Subcutaneous adipose tissue (tissue), 4 donors: ENCODE measurements around the gene LLGL2. TPM values are rescaled to one million over a fixed set of nuclear protein-coding genes. Genes with fewer than 3 reads are reported as not detected.

Experiments used
- total RNA-seq, 4 donors: library from RNA; depleted of rRNA; stranded (reverse); fragments of >200 nt; gene quantifications; one replicate each; pipeline ENCODE4 v1.1.0, GENCODE V29; 2016
- TF ChIP-seq, protein P1 (sequence below): fragments of 450-650 bp; IDR thresholded peaks from one replicate; pipeline ENCODE4 v1.5.1; 2016; ENCODE audit warnings: low read depth, mild to moderate bottlenecking, control low read depth, antibody characterized with exemption, moderate library complexity

LLGL2 gene
- total RNA-seq, 4 donors from 2014 or later = 2.0 to 7.3 (median 3.5) TPM

GRCh38 chr17:75565066-75565465 lies 39.6 kb downstream of the LLGL2 start:
- TF ChIP-seq, protein P1, sequence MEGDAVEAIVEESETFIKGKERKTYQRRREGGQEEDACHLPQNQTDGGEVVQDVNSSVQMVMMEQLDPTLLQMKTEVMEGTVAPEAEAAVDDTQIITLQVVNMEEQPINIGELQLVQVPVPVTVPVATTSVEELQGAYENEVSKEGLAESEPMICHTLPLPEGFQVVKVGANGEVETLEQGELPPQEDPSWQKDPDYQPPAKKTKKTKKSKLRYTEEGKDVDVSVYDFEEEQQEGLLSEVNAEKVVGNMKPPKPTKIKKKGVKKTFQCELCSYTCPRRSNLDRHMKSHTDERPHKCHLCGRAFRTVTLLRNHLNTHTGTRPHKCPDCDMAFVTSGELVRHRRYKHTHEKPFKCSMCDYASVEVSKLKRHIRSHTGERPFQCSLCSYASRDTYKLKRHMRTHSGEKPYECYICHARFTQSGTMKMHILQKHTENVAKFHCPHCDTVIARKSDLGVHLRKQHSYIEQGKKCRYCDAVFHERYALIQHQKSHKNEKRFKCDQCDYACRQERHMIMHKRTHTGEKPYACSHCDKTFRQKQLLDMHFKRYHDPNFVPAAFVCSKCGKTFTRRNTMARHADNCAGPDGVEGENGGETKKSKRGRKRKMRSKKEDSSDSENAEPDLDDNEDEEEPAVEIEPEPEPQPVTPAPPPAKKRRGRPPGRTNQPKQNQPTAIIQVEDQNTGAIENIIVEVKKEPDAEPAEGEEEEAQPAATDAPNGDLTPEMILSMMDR = no peak

DNA sequence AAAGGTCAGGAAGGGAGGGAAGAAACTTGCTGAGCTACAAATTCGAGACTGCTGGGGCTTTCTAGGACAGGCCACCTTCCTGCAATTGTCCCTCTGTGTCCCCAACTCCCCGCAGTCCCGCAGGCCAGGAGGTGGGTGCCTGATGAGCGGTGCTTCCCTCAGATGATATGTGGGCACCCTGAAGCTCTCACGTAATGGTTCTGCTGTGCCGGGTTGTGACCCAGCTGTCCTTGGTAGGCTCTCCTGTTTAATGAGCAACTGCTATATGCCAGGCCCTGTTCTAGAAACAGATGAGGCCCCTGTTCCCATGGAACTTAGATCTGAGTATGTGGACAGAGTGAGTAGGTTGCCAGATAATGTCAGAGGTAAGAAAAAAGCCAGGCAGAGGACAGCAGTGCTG lies 40.1 kb downstream of the LLGL2 start:
- TF ChIP-seq, protein P1 = no peak

DNA sequence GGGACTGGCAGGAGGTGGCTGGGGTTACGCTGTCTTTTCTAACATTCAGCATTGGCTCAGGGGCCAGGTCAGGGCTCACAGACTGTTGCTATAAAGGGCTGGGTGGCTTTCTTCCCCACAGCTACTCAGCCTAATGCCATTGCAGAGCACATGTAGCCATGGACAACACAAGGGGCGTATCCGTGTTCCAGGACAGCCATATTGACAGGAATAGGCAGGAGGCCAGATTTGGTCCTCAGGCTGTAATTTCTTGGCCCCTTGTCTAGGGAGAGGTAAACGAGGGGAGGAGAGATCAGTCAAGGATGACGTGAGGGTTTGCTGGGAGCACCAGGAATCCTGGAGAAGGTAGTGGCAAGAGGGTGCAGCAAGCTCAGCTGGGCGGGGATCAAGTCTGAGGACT lies 40.9 kb downstream of the LLGL2 start:
- TF ChIP-seq, protein P1 = no peak

DNA sequence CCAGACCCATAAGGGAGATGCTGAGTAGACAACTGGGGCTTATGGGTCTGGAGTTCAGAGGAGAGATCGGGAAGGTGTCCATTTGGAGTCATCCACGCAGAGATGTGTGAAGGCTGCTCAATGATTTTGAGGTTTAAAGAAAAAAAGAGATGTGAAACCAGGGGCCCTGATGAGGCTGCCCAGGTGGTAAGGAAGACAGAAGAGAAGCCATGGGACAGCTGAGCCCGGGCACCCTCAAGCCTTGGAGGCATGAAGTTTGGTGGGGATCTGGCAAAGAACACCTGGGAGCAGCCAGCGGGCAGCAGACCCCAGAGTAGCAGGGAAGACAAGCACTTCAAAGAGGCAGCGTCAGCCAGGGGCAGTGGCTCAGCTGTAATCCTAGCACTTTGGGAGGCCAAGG lies 41.3 kb downstream of the LLGL2 start:
- TF ChIP-seq, protein P1 = no peak

- TF ChIP-seq, protein P1 = no peak
Observed at GRCh38 chr17:75568412-75569255, 43.1 kb downstream of the LLGL2 start.

DNA sequence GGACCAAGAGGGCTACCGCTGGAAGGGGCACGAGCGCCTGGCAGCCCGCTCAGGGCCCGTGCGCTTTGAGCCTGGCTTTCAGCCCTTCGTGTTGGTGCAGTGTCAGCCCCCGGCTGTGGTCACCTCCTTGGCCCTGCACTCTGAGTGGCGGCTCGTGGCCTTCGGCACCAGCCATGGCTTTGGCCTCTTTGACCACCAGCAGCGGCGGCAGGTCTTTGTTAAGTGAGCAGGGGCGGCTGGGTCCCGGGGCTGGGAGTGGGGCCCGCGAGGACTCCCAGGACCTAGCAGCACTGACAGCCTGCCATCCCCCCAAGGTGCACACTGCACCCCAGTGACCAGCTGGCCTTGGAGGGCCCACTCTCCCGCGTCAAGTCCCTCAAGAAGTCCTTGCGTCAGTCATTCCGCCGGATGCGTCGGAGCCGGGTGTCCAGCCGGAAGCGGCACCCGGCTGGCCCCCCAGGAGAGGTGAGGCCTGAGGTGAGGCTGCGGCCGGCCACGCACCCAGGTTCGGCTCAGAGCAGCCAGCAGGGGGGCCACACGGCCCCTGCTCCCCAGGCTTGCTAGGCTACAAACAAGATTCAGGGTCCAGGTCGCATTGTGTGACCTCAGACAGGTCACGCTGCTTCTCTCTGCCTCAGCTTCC lies 44.7 kb downstream of the LLGL2 start:
- TF ChIP-seq, protein P1 = no peak

GRCh38 chr17:75570772-75571171 lies 45.3 kb downstream of the LLGL2 start:
- TF ChIP-seq, protein P1 = no peak
